ENCODE results near the gene PCDH9.
"Not testable (repeated sequence)": the region's sequence is repeated elsewhere in the genome, so short reads cannot be mapped to it uniquely, and the experiment has no call there.

- not testable (repeated sequence) for TF ChIP-seq CTCF (IDR thresholded peaks at IDR 0.05); POLR2AphosphoS5 (IDR thresholded peaks at IDR 0.05; ENCODE audit: low read depth, low read length); TCF7L2 (IDR thresholded peaks at IDR 0.05; ENCODE audit: low read depth, low read length)
- TF ChIP-seq, protein P1, sequence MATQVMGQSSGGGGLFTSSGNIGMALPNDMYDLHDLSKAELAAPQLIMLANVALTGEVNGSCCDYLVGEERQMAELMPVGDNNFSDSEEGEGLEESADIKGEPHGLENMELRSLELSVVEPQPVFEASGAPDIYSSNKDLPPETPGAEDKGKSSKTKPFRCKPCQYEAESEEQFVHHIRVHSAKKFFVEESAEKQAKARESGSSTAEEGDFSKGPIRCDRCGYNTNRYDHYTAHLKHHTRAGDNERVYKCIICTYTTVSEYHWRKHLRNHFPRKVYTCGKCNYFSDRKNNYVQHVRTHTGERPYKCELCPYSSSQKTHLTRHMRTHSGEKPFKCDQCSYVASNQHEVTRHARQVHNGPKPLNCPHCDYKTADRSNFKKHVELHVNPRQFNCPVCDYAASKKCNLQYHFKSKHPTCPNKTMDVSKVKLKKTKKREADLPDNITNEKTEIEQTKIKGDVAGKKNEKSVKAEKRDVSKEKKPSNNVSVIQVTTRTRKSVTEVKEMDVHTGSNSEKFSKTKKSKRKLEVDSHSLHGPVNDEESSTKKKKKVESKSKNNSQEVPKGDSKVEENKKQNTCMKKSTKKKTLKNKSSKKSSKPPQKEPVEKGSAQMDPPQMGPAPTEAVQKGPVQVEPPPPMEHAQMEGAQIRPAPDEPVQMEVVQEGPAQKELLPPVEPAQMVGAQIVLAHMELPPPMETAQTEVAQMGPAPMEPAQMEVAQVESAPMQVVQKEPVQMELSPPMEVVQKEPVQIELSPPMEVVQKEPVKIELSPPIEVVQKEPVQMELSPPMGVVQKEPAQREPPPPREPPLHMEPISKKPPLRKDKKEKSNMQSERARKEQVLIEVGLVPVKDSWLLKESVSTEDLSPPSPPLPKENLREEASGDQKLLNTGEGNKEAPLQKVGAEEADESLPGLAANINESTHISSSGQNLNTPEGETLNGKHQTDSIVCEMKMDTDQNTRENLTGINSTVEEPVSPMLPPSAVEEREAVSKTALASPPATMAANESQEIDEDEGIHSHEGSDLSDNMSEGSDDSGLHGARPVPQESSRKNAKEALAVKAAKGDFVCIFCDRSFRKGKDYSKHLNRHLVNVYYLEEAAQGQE (IDR thresholded peaks at IDR 0.05; ENCODE audit: insufficient read depth in 1 of 2, low read depth in 2 of 2, low read length in 1 of 2), result not testable (repeated sequence)
These were observed 943.3 kb downstream of the PCDH9 start for GRCh38 chr13:66286806-66287205.
